Central memory CD8-positive, alpha-beta T cell (primary cell): Measurements from ENCODE around the gene CCDC40.
A peak's percentile ranks its signal among the peaks of the same experiment; 100 is the strongest.

Source experiments
- ATAC-seq: fragments of 150-1000 bp; cut with Tn5 transposase; replicated peaks from 2 replicates; pipeline ENCODE4 v1.10.0; 2022; ENCODE audit warnings: mild to moderate bottlenecking, moderate FRiP score, moderate number of reproducible peaks; ENCODE audit not compliant: poor library complexity, severe bottlenecking; ENCODE audit errors: extremely low read depth
- DNase-seq, 2 donors: peaks; one replicate each; pipeline ENCODE4 v3.0.0; 2021; ENCODE audit warnings: low spot score in 2 of 2
- H3K27ac Mint-ChIP-seq: one replicate; pipeline ENCODE4 v1.8.0; 2022; ENCODE audit warnings: low read depth, mild to moderate bottlenecking, moderate library complexity, mixed read lengths
- H3K27me3 Mint-ChIP-seq: one replicate; pipeline ENCODE4 v1.8.0; 2022; ENCODE audit warnings: mixed read lengths
- H3K36me3 Mint-ChIP-seq: one replicate; pipeline ENCODE4 v1.8.0; 2022; ENCODE audit warnings: mild to moderate bottlenecking, moderate library complexity, mixed read lengths; ENCODE audit not compliant: insufficient read depth
- H3K4me1 Mint-ChIP-seq: one replicate; pipeline ENCODE4 v1.8.0; 2022; ENCODE audit warnings: mixed read lengths
- H3K4me3 Mint-ChIP-seq: one replicate; pipeline ENCODE4 v1.8.0; 2022; ENCODE audit warnings: mild to moderate bottlenecking, moderate library complexity, mixed read lengths
- H3K9me3 Mint-ChIP-seq: one replicate; pipeline ENCODE4 v1.8.0; 2022; ENCODE audit warnings: mixed read lengths

CCDC40 gene

DNA sequence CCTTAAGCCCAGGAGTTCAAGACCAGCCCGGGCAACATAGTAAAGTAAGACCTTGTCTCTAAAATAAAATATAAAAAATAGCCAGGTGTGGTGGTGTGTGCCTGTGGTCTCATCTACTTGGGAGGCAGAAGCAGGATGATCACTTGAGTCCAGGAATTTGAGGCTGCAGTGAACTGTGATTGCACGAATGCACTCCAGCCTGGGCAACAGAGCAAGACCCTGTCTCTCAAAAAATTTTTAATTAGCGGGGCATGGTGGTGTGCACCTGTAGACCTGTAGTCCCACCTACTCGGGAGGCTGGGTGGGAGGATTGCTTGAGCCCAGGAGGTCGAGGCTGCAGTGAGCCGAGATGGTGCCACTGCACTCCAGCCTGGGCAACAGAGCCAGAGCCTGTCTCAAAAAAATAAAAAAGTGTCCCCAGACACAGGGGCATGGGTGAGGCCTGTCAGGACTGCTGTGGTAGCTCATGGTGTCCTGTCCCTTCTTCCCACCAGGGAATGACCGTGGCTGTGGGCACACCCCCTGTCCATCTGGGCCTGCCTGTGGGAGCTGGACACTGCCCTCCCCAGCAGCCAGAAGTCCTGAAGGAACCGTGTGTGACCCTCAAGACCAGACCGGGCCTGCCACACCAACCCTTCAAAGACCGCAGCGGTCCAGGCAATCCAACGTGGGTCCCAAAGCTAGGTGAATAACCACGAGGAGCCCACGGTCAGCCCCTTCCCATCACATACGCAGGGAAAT is 34.1 kb downstream of the CCDC40 start:
- peaks cover 27% of the 10 kb centered on the region for H3K27me3 Mint-ChIP-seq
- no peaks in the 10 kb centered on the region for H3K9me3 Mint-ChIP-seq
- no peak for DNase-seq
- H3K27ac Mint-ChIP-seq = no peak overlapping the region
- no peak overlapping the region for H3K4me3 Mint-ChIP-seq
- H3K4me1 Mint-ChIP-seq = no peaks in the 10 kb centered on the region
- no peak for ATAC-seq
- no peaks in the 10 kb centered on the region for H3K36me3 Mint-ChIP-seq

DNA sequence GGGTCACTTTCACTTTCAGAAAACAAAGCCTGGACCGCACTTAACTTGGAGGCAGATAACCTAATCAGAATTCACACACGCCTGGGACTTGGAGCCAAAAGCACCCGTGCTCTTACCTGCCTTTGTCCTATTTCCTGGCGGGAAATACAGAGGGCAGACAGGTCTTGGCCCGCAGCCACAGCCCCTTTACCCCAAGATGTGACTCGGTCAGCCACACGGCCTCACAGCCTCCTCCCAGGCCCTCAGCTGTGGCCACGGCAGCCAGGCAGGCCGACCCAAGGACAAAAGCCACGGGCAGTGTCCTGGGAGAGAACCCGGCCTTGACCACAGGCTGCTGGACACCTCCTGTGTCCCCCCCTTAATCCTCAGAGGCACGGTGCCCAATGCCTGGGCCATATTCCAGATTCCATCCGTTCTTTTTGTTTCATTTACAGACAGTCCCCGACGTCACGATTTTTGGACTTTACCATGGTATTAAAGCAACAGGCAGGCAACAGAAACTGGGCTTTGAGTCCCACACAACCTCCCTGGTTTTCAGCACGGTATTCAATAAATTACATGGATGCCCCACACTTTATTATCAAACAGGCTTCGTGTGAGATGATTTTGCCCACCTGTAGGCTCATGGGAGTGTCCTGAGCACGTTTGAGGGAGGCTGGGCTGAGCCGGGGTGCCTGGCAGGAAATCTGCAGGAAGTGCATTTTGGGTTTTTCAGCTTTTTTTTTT is 34.8 kb downstream of the CCDC40 start:
- Mint-ChIP-seq H3K4me3 (no peak overlapping the region), H3K9me3 (no peaks in the 10 kb centered on the region), H3K4me1 (no peaks in the 10 kb centered on the region), H3K27ac (no peak overlapping the region), H3K27me3 (peaks cover 27% of the 10 kb centered on the region), H3K36me3 (no peaks in the 10 kb centered on the region)
- DNase-seq (no peak), ATAC-seq (no peak)

DNA sequence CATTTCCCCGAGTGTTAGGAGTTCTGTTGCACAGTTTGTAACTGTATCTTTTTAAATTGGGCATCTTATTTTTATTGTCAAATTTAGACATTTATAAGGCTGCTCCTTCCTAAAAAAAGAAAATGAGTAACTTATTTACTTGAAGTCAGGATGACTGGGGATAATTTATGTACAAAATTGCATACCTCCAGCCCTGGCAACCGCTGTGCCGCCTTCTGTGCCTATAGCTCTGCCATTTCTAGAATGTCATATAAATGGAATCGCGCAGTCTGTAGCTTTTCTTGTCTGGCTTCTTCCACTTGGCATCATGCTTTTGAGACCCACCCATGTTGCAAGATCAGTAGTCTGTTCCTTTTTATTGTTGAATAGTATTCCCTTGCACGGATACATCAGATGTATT is 36.0 kb downstream of the CCDC40 start:
- peaks cover 28% of the 10 kb centered on the region for H3K27me3 Mint-ChIP-seq
- no peaks in the 10 kb centered on the region for H3K9me3 Mint-ChIP-seq
- no peak overlapping the region for H3K27ac Mint-ChIP-seq
- H3K4me3 Mint-ChIP-seq = no peak overlapping the region
- no peak for ATAC-seq
- no peaks in the 10 kb centered on the region for H3K36me3 Mint-ChIP-seq
- no peaks in the 10 kb centered on the region for H3K4me1 Mint-ChIP-seq
- DNase-seq = no peak

DNA sequence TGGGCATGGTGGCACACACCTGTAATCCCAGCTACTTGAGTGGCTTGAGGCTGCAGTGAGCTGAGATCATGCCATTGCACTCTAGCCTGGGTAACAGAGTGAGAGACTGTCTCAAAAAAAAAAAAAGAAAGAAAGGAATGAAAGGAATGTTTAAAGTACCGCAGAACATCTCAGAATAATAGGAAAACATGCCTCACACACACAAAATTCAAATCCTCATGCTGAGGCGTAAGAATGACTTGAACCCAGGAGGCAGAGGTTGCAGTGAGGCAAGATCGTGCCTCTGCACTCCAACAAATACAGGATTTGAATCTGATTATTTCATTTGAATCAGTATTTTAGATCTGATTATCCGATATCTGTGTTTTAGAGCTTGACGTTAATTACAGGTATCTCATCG is 43.6 kb downstream of the CCDC40 start:
- Mint-ChIP-seq H3K4me1 (peaks cover 5% of the 10 kb centered on the region), H3K9me3 (no peaks in the 10 kb centered on the region), H3K36me3 (no peaks in the 10 kb centered on the region), H3K4me3 (no peak overlapping the region), H3K27ac (no peak overlapping the region), H3K27me3 (peaks cover 17% of the 10 kb centered on the region)
- ATAC-seq (no peak), DNase-seq (no peak)

DNA sequence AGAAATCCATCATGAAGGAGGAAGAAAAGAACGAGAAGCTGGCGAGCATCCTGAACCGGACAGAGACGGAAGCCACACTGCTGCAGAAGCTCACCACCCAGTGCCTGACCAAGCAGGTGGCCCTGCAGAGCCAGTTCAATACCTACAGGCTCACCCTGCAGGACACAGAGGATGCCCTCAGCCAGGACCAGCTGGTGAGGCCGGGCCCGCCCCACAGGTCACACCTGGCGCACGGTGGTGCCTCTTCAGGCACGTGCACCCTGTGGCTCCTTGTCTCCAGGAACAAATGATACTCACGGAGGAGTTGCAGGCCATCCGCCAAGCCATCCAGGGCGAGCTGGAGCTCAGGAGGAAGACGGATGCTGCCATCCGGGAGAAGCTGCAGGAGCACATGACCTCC is 45.2 kb downstream of the CCDC40 start:
- Mint-ChIP-seq H3K4me3 (no peak overlapping the region), H3K9me3 (no peaks in the 10 kb centered on the region), H3K27me3 (peaks cover 17% of the 10 kb centered on the region), H3K27ac (peak overlapping the region; percentile 41), H3K36me3 (no peaks in the 10 kb centered on the region), H3K4me1 (peaks cover 5% of the 10 kb centered on the region)
- DNase-seq (no peak), ATAC-seq (no peak)

DNA sequence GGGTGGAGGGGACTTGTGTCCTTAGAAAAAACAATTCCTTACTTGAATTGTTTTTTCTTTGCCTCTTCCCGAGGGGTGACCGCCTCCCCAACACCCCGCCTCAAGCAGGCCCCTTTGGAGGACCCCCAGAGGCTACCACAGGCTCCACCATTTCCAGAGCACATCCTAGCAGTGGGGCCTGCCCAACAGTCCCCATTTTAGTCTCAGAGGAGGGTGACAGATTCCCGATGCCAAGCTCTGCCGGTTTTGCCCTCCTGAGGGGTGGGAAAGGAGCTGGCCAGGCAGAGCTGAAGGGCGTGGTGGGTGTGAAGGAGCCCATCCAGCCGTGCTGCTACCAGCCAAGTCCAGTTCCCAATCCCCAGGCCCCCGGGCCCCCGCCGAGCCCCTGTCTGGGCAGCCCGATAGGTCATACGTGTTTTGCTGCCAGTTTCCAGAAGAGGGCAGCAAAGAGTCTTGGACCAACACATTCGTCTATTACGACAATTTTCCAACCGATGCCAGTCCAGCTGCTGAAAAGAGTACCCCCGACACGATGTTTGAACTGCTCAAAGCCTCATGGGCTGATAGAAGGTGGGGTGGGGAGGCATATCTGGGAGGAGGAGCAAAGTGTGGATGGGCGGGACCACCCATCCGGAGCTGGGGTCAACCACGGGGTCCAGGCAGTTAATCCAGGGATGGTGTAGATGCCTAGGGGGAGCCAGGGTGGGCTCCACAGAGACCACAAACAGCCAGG is 46.1 kb downstream of the CCDC40 start:
- ATAC-seq (no peak), DNase-seq (peak; percentile 25 to 30)
- H3K36me3 Mint-ChIP-seq = no peaks in the 10 kb centered on the region
- no peak overlapping the region for H3K4me3 Mint-ChIP-seq
- H3K9me3 Mint-ChIP-seq = no peaks in the 10 kb centered on the region
- H3K4me1 Mint-ChIP-seq = peaks cover 5% of the 10 kb centered on the region
- no peak overlapping the region for H3K27ac Mint-ChIP-seq
- peaks cover 22% of the 10 kb centered on the region for H3K27me3 Mint-ChIP-seq

DNA sequence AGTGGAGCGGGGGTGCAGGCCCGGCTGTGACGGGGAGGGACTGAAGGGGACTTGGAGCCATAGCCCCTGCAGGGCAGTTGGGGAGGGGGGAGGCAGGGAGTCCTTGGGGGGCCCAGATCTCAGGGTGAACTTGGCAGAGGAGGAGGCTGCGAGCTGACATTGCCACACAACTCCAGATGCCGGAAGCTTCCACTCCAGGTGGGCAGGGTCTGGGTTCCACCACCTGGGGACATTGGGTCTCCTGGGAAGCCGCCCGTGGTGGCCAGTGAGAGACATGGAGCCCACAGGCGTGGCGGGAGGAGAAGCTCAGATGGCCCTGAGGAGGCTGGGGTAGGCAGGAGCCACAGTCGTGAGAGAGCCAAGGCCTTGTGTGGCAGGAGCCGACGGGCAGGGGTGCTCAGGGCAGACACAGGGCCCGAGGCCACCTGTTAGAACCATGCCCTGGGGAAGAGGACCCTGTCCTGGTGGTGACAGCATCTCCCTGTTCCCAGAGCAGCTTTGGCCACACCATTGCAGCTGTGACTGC is 46.8 kb downstream of the CCDC40 start:
- Mint-ChIP-seq H3K4me3 (no peak overlapping the region), H3K27me3 (peaks cover 19% of the 10 kb centered on the region), H3K4me1 (peaks cover 5% of the 10 kb centered on the region), H3K36me3 (no peaks in the 10 kb centered on the region), H3K27ac (no peak overlapping the region), H3K9me3 (no peaks in the 10 kb centered on the region)
- ATAC-seq (no peak), DNase-seq (no peak)

DNA sequence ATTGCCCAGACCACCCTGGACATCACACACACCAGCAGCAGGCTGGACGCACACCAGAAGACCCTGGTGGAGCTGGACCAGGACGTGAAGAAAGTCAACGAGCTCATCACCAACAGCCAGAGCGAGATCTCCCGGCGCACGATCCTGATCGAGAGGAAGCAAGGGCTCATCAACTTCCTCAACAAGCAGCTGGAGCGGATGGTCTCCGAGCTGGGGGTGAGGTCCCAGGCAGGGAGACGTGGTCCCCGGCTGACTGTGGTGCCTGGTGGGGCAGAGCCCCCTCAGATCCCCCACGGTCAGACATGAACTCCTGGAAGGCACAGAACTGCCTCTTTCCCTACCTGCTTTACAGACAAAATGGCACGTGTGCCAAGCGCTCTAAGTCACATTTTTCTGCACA is 48.3 kb downstream of the CCDC40 start:
- H3K4me1 Mint-ChIP-seq = peaks cover 5% of the 10 kb centered on the region
- H3K36me3 Mint-ChIP-seq = no peaks in the 10 kb centered on the region
- H3K4me3 Mint-ChIP-seq = no peak overlapping the region
- DNase-seq (no peak), ATAC-seq (no peak)
- peaks cover 11% of the 10 kb centered on the region for H3K27me3 Mint-ChIP-seq
- H3K27ac Mint-ChIP-seq = no peak overlapping the region
- H3K9me3 Mint-ChIP-seq = no peaks in the 10 kb centered on the region

DNA sequence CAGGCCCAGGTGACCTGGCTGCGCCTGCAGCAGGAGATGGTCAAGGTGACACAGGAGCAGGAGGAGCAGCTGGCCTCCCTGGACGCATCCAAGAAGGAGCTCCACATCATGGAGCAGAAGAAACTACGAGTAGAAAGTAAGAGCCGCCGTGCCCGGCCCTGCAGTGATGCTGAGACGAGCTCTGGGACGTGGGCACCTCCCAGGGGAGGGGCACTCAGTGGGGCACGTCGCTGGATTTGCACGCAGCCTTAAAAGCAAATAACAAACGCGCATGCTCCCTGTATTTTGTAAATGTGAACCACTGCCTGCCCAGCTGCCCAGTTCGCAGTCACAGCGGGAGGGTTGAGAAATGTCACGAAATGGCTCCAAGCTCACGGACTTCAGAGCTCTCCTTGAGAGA is 49.6 kb downstream of the CCDC40 start:
- Mint-ChIP-seq H3K4me3 (no peak overlapping the region), H3K27me3 (peaks cover 11% of the 10 kb centered on the region), H3K9me3 (no peaks in the 10 kb centered on the region), H3K36me3 (no peaks in the 10 kb centered on the region), H3K4me1 (peaks cover 5% of the 10 kb centered on the region), H3K27ac (no peak overlapping the region)
- DNase-seq (no peak), ATAC-seq (no peak)

DNA sequence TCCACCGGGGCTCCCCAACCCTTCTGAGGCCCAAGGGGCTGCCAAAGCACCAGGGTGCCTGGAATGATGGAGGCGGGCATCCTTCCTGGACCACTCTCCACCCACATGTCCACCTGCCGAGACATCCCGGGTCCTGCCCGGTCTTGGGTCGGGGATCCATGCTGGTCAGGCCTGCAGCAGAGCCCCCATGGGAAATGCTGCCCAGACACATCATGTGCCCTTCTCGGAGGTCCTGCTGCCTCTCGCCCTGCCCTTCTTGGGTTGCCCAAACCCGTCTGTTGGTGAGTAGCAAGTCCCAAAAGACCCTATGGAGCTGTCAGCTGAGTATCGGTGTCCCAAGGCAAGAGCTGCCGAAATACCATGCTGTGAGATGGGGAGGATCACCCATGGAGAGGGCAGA is 50.2 kb downstream of the CCDC40 start:
- Mint-ChIP-seq H3K36me3 (no peaks in the 10 kb centered on the region), H3K4me1 (peaks cover 5% of the 10 kb centered on the region), H3K9me3 (no peaks in the 10 kb centered on the region), H3K4me3 (no peak overlapping the region), H3K27ac (no peak overlapping the region), H3K27me3 (peaks cover 11% of the 10 kb centered on the region)
- DNase-seq (no peak), ATAC-seq (no peak)

DNA sequence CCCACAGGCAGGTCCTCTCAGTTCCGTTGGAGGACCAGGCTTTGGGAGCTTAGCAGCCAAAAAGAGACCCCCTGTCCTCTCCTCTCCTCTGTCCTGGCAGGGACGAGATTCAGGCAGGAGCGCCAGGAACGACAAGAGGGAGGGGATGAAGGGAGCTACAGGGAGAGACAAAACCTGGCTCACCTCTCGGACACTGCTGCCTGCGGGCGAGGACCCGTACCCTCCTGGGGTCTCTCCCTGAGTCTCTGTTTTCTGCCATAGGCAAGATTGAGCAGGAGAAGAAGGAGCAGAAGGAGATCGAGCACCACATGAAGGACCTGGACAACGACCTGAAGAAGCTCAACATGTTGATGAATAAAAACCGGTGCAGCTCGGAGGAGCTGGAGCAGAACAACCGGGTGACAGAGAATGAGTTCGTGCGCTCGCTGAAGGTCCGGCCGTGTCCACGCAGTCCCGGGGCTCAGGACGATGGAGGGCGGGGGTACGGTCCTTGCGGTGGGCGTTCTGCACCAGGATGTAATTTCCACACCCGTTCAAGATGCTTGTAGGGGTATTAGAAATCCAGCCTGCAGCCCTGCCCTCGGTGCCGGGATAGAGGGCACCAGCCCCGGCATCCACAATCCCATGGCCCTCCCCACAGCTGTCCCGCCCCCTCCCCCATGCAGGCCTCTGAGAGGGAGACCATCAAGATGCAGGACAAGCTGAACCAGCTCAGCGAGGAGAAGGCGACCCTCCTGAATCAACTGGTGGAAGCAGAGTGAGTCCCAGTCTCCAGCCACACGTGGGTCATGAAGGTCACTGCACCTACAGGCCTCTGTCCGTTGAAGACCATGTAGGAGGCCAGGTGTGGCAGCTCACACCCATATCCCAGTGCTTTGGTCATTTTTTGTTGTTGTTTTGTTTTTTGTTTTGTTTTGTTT is 51.2 kb downstream of the CCDC40 start:
- ATAC-seq = no peak
- H3K36me3 Mint-ChIP-seq = no peaks in the 10 kb centered on the region
- H3K4me1 Mint-ChIP-seq = peaks cover 4% of the 10 kb centered on the region
- no peak overlapping the region for H3K4me3 Mint-ChIP-seq
- DNase-seq = no peak
- no peak overlapping the region for H3K27ac Mint-ChIP-seq
- no peaks in the 10 kb centered on the region for H3K9me3 Mint-ChIP-seq
- peaks cover 11% of the 10 kb centered on the region for H3K27me3 Mint-ChIP-seq

DNA sequence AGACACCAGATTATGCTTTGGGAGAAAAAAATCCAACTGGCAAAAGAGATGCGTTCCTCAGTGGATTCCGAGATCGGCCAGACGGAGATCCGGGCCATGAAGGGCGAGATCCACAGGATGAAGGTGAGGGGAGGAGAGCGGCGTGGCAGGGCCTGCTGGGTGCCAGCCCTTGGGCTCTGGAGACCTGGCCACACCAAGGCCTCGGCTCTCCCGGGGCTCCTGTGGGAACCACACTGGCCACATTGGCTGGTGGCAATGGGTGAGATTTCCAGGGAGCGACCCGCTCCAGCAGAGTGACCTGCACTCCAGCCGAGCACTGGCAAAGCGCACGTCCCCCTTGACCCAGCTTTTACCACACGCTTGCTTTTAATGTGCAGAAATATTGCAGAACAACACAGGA is 53.3 kb downstream of the CCDC40 start:
- ATAC-seq (no peak), DNase-seq (no peak)
- H3K4me1 Mint-ChIP-seq = no peaks in the 10 kb centered on the region
- peaks cover 11% of the 10 kb centered on the region for H3K27me3 Mint-ChIP-seq
- no peaks in the 10 kb centered on the region for H3K36me3 Mint-ChIP-seq
- no peaks in the 10 kb centered on the region for H3K9me3 Mint-ChIP-seq
- no peak overlapping the region for H3K4me3 Mint-ChIP-seq
- no peak overlapping the region for H3K27ac Mint-ChIP-seq
